Motor neuron (in vitro differentiated cells): ENCODE measurements around the gene HOXC10. TPM values are rescaled to one million over a fixed set of nuclear protein-coding genes. Genes with fewer than 3 reads are reported as not detected.

ENCODE experiments used
- ATAC-seq, 8 experiments: fragments of 200-7000 bp; cut with Tn5 transposase; replicated peaks in 6 of 8; 2 replicates each; pipeline ENCODE4 v1.8.0; 2021; ENCODE audit warnings: mild to moderate bottlenecking in 8 of 8, moderate library complexity in 8 of 8
- H3K27ac ChIP-seq, 2 donors: fragments of 250-450 bp; sonication (Bioruptor Pico); 2 replicates each; pipeline ENCODE4 v1.9.0; 2021; ENCODE audit warnings: antibody characterized with exemption in 2 of 2, mild to moderate bottlenecking in 2 of 2, moderate library complexity in 1 of 2
- H3K4me1 ChIP-seq, 2 donors: fragments of 250-450 bp; sonication (Bioruptor Pico); replicated peaks in 1 of 2; 2 replicates each; pipeline ENCODE4 v1.6.1; 2021; ENCODE audit warnings: antibody characterized with exemption in 2 of 2, mild to moderate bottlenecking in 2 of 2, moderate library complexity in 1 of 2
- H3K4me3 ChIP-seq, 5 donors: fragments of 250-450 bp; sonication (Bioruptor Pico); 2 replicates each; pipeline ENCODE4 v1.9.0; 2021; ENCODE audit warnings: antibody characterized with exemption in 5 of 5, mild to moderate bottlenecking in 5 of 5, moderate library complexity in 4 of 5
- WGBS, 10 experiments: fragments of 450-650 bp; shearing (Covaris generic); methylation state at CpG; one replicate each; pipeline ENCODE4 v1.0.0; 2022; 5-methylcytosine and 5-hydroxymethylcytosine counted together
- in situ Hi-C, 9 experiments: fragments of 400-800 bp; cut with MboI; loops; one replicate each; pipeline ENCODE4 v1.15.0; 2021; ENCODE audit warnings: low sequenced_read_pairs in 9 of 9, low pct_unique_long_range_greater_than_20kb in 2 of 9; ENCODE audit not compliant: unreplicated experiment in 9 of 9
- total RNA-seq, 8 experiments: library from RNA; unstranded; fragments of 300-600 nt; gene quantifications; 2 replicates each; pipeline versions ENCODE4 v1.2.3 to v1.2.4, GENCODE V29; 2022

The HOXC10 gene
- total RNA-seq, 8 experiments from 2014 or later, result 0.14 to 75.5 (median 1.0) TPM; not detected in 3

- in situ Hi-C loops, result loop anchor here in 4 of 9 experiments (10.0 to 25.0 kb wide), 4 partner anchors 95 to 323 kb away; partner anchors contain the start of genes GPR84 (in 1 of the 4) and SMUG1 (in 1 of the 4)
- peak overlapping the region in 1 of 2 donors; percentile 90 for H3K27ac ChIP-seq
- peaks cover 73 to 93% of the 10 kb centered on the region in 2 donors for H3K4me1 ChIP-seq
- ATAC-seq, result peak in 3 of 8 experiments; percentile 52 to 69 (median 66)
- H3K4me3 ChIP-seq, result peak overlapping the region; percentile 30 to 49 (median 32)
- 0 to 60% (median 25%) methylated on average over 1 to 7 of the region's 16 CpGs; no CpG with 5 or more reads in 1 of the 10 experiments for WGBS, 10 experiments
Measured at GRCh38 chr12:54039417-54040147, 54.6 kb downstream of the HOXC10 start.

Other genes starting within 250 kb of the HOXC10 start
- gene CISTR, start 233.2 kb upstream of the HOXC10 start, total RNA-seq, result 1 to 10 TPM in 1 of 8 experiments, not detected in 7; 1.1 TPM
- gene HOXC13, start 46.3 kb upstream of the HOXC10 start, total RNA-seq, result 1 to 10 TPM in 2 of 8 experiments, under 1 TPM in 4, not detected in 2; 0.05 to 4.7 (median 0.38) TPM
- gene HOXC12, start 30.2 kb upstream of the HOXC10 start, total RNA-seq, result 1 to 10 TPM in 1 of 8 experiments, under 1 TPM in 5, not detected in 2; 0.13 to 5.2 (median 0.34) TPM
- 1 to 10 TPM in 1 of 8 experiments, under 1 TPM in 5, not detected in 2; 0.08 to 9.5 (median 0.35) TPM for gene HOXC11, start 12.0 kb upstream of the HOXC10 start, total RNA-seq
- 1 to 10 TPM in 1 of 8 experiments, under 1 TPM in 4, not detected in 3; 0.14 to 8.0 (median 0.42) TPM for gene HOTAIR, start 10.2 kb upstream of the HOXC10 start, total RNA-seq
- 10 to 100 TPM in 2 of 8 experiments, 1 to 10 TPM in 6; 1.2 to 21.2 (median 2.3) TPM for gene HOXC9, start 15.0 kb downstream of the HOXC10 start, total RNA-seq
- 10 to 100 TPM in 3 of 8 experiments, 1 to 10 TPM in 3, under 1 TPM in 2; 0.33 to 20.6 (median 4.9) TPM for gene HOXC8, start 23.8 kb downstream of the HOXC10 start, total RNA-seq
- 10 to 100 TPM in 7 of 8 experiments, 1 to 10 TPM in 1; 6.1 to 59.7 (median 22.2) TPM for gene HOXC6, start 43.3 kb downstream of the HOXC10 start, total RNA-seq
- 10 to 100 TPM in 4 of 8 experiments, 1 to 10 TPM in 4; 4.4 to 49.2 (median 10.4) TPM for gene HOXC5, start 47.9 kb downstream of the HOXC10 start, total RNA-seq
- 10 to 100 TPM in 7 of 8 experiments, 1 to 10 TPM in 1; 9.5 to 73.9 (median 40.4) TPM for gene HOXC4, start 68.7 kb downstream of the HOXC10 start, total RNA-seq
- gene SMUG1, start 203.8 kb downstream of the HOXC10 start, total RNA-seq, result 10 to 100 TPM; 22.7 to 55.9 (median 32.2) TPM